ENCODE results near the gene BCLAF3. TPM values are rescaled to one million over a fixed set of nuclear protein-coding genes. Genes with fewer than 3 reads are reported as not detected.

BCLAF3 gene
- polyA plus RNA-seq, 2 of the 4 experiments (the other 2 are of a cell fraction): 3.7 to 4.1 TPM

GRCh38 chrX:20028588-20028987 lies 37.7 kb upstream of the BCLAF3 start (continued):
- TF ChIP-seq ATOH8 (CRISPR knock-in tag; IDR thresholded peaks at IDR 0.05; ENCODE audit: low read depth): no peak
- no peak for TF ChIP-seq ZNF302 (CRISPR knock-in tag; IDR thresholded peaks at IDR 0.05)
- no peak for TF ChIP-seq BCL3 (IDR thresholded peaks at IDR 0.05)
- no peak for TF ChIP-seq MYC (IDR thresholded peaks at IDR 0.05; ENCODE audit: borderline replicate concordance, low read length)
- TF ChIP-seq KDM1A (IDR thresholded peaks at IDR 0.05; ENCODE audit: low read depth): no peak
- no peak for TF ChIP-seq CHD4 (IDR thresholded peaks at IDR 0.05; ENCODE audit: borderline replicate concordance)

GRCh38 chrX:20026278-20026677 lies 35.4 kb upstream of the BCLAF3 start:
- 37% methylated on average over 2 of the region's 2 CpGs for WGBS (ENCODE audit: missing lambda C conversion rate)
- TF ChIP-seq HEYL (CRISPR knock-in tag; IDR thresholded peaks at IDR 0.05) (no peak), TFCP2L1 (CRISPR knock-in tag; IDR thresholded peaks at IDR 0.05) (no peak), ZNF302 (CRISPR knock-in tag; IDR thresholded peaks at IDR 0.05) (no peak), EHMT2 (IDR thresholded peaks at IDR 0.05; ENCODE audit: low read depth) (no peak)
- Histone ChIP-seq H3K4me1 (peaks cover 22% of the 10 kb centered on the region; the same call in 2 of the 3 replicates), H3K9me3 (no peaks in the 10 kb centered on the region), H3K4me3 (no peak overlapping the region), H3K27ac (peak overlapping the region in 1 of 2 experiments; percentile 60; a peak in 2 of 6 replicates), H3K4me2 (peak overlapping the region; percentile 24; the same call in 1 of the 3 replicates)
- DNase-seq (ENCODE audit: low read depth in 1 of 2, low spot score in 1 of 2) (peak in 1 of 2 experiments; percentile 17), ATAC-seq (peak in 1 of 2 experiments; percentile 45; a peak in 1 of 6 replicates), FAIRE-seq (no peak)
- ChIA-PET CTCF (no interaction called here), POLR2A (no interaction called here)

- WGBS (ENCODE audit: missing lambda C conversion rate): 83% methylated on average over 6 of the region's 6 CpGs
- peaks cover 9% of the 10 kb centered on the region; the same call in 2 of the 3 replicates for H3K9me3 ChIP-seq
- ATAC-seq (no peak), DNase-seq (ENCODE audit: low read depth in 1 of 2, low spot score in 1 of 2) (no peak), FAIRE-seq (peak; percentile 32)
- H3K4me1 ChIP-seq: no peaks in the 10 kb centered on the region
- H3K4me2 ChIP-seq: no peak overlapping the region
- TF ChIP-seq KDM5A (IDR thresholded peaks at IDR 0.05) (no peak), NR3C1 (IDR thresholded peaks at IDR 0.05) (no peak), ZFP36 (IDR thresholded peaks at IDR 0.05; ENCODE audit: borderline replicate concordance, partially characterized antibody) (no peak), CTCF (IDR thresholded peaks at IDR 0.05) (no peak), PBX3 (IDR thresholded peaks at IDR 0.05) (no peak), GATA3 (IDR thresholded peaks at IDR 0.05; ENCODE audit: borderline replicate concordance) (no peak), NFE2L2 (conservative IDR thresholded peaks at IDR 0.05; ENCODE audit: low read length) (no peak)
- no peak overlapping the region for H3K4me3 ChIP-seq
- H3K27ac ChIP-seq: no peak overlapping the region
- CTCF ChIA-PET: no interaction called here
- POLR2A ChIA-PET: no interaction called here
Observed at GRCh38 chrX:20019672-20020365, 29.0 kb upstream of the BCLAF3 start.

GRCh38 chrX:20016616-20016945 lies 25.7 kb upstream of the BCLAF3 start:
- no peak overlapping the region for H3K4me2 ChIP-seq
- no peak for ATAC-seq
- FAIRE-seq: no peak

More at GRCh38 chrX:20016616-20016945, 25.7 kb upstream of the BCLAF3 start:
- Histone ChIP-seq H3K4me3 (no peak overlapping the region), H3K4me1 (no peaks in the 10 kb centered on the region), H3K9me3 (peaks cover 9% of the 10 kb centered on the region; the same call in 2 of the 3 replicates), H3K27ac (no peak overlapping the region)
- no peak for DNase-seq (ENCODE audit: low read depth in 1 of 2, low spot score in 1 of 2)
- TF ChIP-seq MYC (IDR thresholded peaks at IDR 0.05; ENCODE audit: borderline replicate concordance, low read length) (no peak), MAFK (IDR thresholded peaks at IDR 0.05; ENCODE audit: partially characterized antibody) (peak; percentile 88), ZC3H11A (IDR thresholded peaks at IDR 0.05) (no peak), RARB (CRISPR knock-in tag; IDR thresholded peaks at IDR 0.05) (no peak)
- WGBS (ENCODE audit: missing lambda C conversion rate): 43% methylated on average over 2 of the region's 2 CpGs
- ChIA-PET CTCF (no interaction called here), POLR2A (no interaction called here)
